ENCODE data around the gene FAM222B. TPM values are rescaled to one million over a fixed set of nuclear protein-coding genes. Genes with fewer than 3 reads are reported as not detected.

Gene FAM222B
- total and polyA plus RNA-seq, 2 of the 4 experiments (the other 2 are of a cell fraction): 2.5 to 10.8 TPM

GRCh38 chr17:28889996-28890395, 47.4 kb upstream of the FAM222B start:
- Histone ChIP-seq H4K20me1 (ENCODE audit: insufficient read depth, low read length) (peaks cover 20% of the 10 kb centered on the region; the same call in 1 of the 2 replicates), H3K14ac (replicated peaks; ENCODE audit: low read depth, low read length) (no peak overlapping the region), H3K79me1 (ENCODE audit: low read depth in 1 of 2, low read length in 2 of 2) (peaks cover 14 to 29% of the 10 kb centered on the region in 2 experiments), H3K27me3 (ENCODE audit: control insufficient read depth, insufficient read depth, low read length) (no peaks in the 10 kb centered on the region), H2BK5ac (ENCODE audit: low read depth, low read length, poor library complexity, severe bottlenecking) (no peak overlapping the region), H3K4me2 (ENCODE audit: low read depth, low read length) (no peak overlapping the region), H3K9me3 (ENCODE audit: control insufficient read depth, insufficient read depth, low read length) (no peaks in the 10 kb centered on the region), H3K56ac (ENCODE audit: extremely low read depth, insufficient read depth, low read length) (no peak overlapping the region), H2BK20ac (ENCODE audit: low read depth, low read length) (no peak overlapping the region), H4K5ac (ENCODE audit: low read depth, low read length) (no peak overlapping the region), H2AK5ac (ENCODE audit: low read depth, low read length) (no peak overlapping the region), H2AFZ (replicated peaks; ENCODE audit: low read length, poor library complexity) (no peak overlapping the region), H3K36me3 (ENCODE audit: control insufficient read depth, insufficient read depth, low read length) (peaks cover 26% of the 10 kb centered on the region), H3K4ac (ENCODE audit: low read depth, low read length) (no peak overlapping the region), H3K27ac (ENCODE audit: insufficient read depth, low read length) (no peak overlapping the region), H2AK9ac (replicated peaks; ENCODE audit: low read depth, low read length, poor library complexity) (no peak overlapping the region), H3K9me1 (ENCODE audit: insufficient read depth, low read length) (peaks cover 10% of the 10 kb centered on the region), H3K18ac (ENCODE audit: low read depth, low read length) (no peak overlapping the region), H2BK15ac (ENCODE audit: low read depth, low read length) (no peak overlapping the region), H3K9ac (ENCODE audit: low read depth, low read length) (no peak overlapping the region), H4K8ac (ENCODE audit: low read depth in 2 of 2, low read length in 2 of 2) (no peak overlapping the region), H2BK120ac (ENCODE audit: low read depth, low read length) (no peak overlapping the region), H3K4me1 (ENCODE audit: control insufficient read depth, insufficient read depth, low read length) (no peaks in the 10 kb centered on the region), H3K4me3 (ENCODE audit: insufficient read depth, low read depth, low read length) (no peak overlapping the region), H3K23ac (ENCODE audit: low read depth, low read length) (no peak overlapping the region), H4K91ac (ENCODE audit: insufficient read depth, low read depth, low read length) (no peak overlapping the region)
- CTCF ChIA-PET: no interaction called here
- no TSS peak for BruUV-seq (replicated peaks)
- no peak for TF ChIP-seq RCOR1 (IDR thresholded peaks at IDR 0.05; ENCODE audit: insufficient replicate concordance, low read length)
- TF ChIP-seq RFX5 (IDR thresholded peaks at IDR 0.05; ENCODE audit: low read depth, low read length): no peak
- no peak for TF ChIP-seq USF2 (IDR thresholded peaks at IDR 0.05; ENCODE audit: low read depth, low read length)
- TF ChIP-seq BHLHE40 (IDR thresholded peaks at IDR 0.05; ENCODE audit: low read depth, low read length): no peak
- TF ChIP-seq CEBPB (IDR thresholded peaks at IDR 0.05; ENCODE audit: low read depth, low read length): no peak
- no peak for TF ChIP-seq RAD21 (IDR thresholded peaks at IDR 0.05; ENCODE audit: low read length)
- TF ChIP-seq CHD1 (IDR thresholded peaks at IDR 0.05; ENCODE audit: low read depth, low read length): no peak
- no peak for TF ChIP-seq CTCF (conservative IDR thresholded peaks at IDR 0.05; ENCODE audit: low read depth, low read length)
- no peak for TF ChIP-seq MAZ (IDR thresholded peaks at IDR 0.05; ENCODE audit: borderline replicate concordance, low read depth, low read length)
- no peak for TF ChIP-seq POLR2A (IDR thresholded peaks at IDR 0.05; ENCODE audit: low read depth, low read length)
- TF ChIP-seq SMC3 (IDR thresholded peaks at IDR 0.05; ENCODE audit: low read depth, low read length): no peak
- no peak for TF ChIP-seq NFE2L2 (IDR thresholded peaks at IDR 0.05; ENCODE audit: low read depth, low read length)
- no peak for TF ChIP-seq FOS (IDR thresholded peaks at IDR 0.05; ENCODE audit: low read depth, low read length)
- no peak for TF ChIP-seq MAFK (IDR thresholded peaks at IDR 0.05; ENCODE audit: low read depth, low read length)
- no peak for TF ChIP-seq MXI1 (IDR thresholded peaks at IDR 0.05; ENCODE audit: borderline replicate concordance, low read depth, low read length)
- TF ChIP-seq ELK1 (IDR thresholded peaks at IDR 0.05; ENCODE audit: borderline replicate concordance, low read depth, low read length): no peak
- POLR2A ChIA-PET (ENCODE audit: unreplicated experiment): interaction anchor here (0.7 kb wide), 1 partner anchor 67 kb away, joined by 5 read pairs; no protein-coding TSS in a partner anchor
- intact Hi-C loops (cut with micrococcal nuclease) (no loop called here), in situ Hi-C loops (cut with MboI; ENCODE audit: low sequenced_read_pairs) (no loop called here), dilution Hi-C loops (cut with HindIII; ENCODE audit: low sequenced_read_pairs, unreplicated experiment) (no loop called here)
- WGBS, 2 experiments (ENCODE audit: extremely low coverage in 2 of 2, insufficient read length in 1 of 2): no CpG with 5 or more reads among the region's 5 CpGs
- DNase-seq (no peak), ATAC-seq (ENCODE audit: low read depth) (no peak)

Data from IMR-90 (cell line).